Eye (tissue), 1 donor: ENCODE data around the gene RNASE11.
"Not testable (repeated sequence)": the region's sequence is repeated elsewhere in the genome, so short reads cannot be mapped to it uniquely, and the experiment has no call there.

Experiments used
- DNase-seq: peaks from one replicate; pipeline ENCODE4 v3.0.0-alpha.2; 2015

The RNASE11 gene

GRCh38 chr14:20578325-20578724 is 9.5 kb downstream of the RNASE11 start:
- no peak for DNase-seq

DNA sequence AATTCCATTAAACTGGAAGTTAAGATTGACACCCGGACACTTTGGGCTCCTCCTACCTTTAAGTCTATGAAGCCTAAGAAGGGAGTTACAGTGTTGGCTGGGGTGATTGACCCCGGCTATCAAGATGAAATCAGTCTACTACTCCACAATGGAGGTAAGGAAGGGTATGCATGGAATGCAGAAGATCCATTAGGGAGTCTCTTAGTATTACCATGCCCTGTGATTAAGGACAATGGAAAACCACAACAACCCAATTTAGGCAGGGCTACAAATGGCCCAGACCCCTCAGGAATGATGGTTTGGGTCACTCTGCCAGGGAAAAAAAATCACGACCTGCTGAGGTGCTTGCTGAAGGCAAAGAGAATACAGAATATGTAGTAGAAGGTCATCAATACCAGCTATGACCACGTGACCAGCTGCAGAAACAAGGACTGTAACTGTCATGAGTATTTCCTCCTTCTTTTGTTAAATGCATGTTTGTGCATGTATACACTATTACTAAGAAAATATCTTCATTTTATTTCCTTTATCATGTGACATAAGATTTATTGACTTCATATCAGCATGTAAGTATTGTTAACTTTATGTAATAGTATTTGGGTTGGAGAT is 15.3 kb downstream of the RNASE11 start:
- DNase-seq: not testable (repeated sequence)

- DNase-seq: not testable (repeated sequence)
These were observed 17.1 kb downstream of the RNASE11 start for GRCh38 chr14:20570720-20571119.

DNA sequence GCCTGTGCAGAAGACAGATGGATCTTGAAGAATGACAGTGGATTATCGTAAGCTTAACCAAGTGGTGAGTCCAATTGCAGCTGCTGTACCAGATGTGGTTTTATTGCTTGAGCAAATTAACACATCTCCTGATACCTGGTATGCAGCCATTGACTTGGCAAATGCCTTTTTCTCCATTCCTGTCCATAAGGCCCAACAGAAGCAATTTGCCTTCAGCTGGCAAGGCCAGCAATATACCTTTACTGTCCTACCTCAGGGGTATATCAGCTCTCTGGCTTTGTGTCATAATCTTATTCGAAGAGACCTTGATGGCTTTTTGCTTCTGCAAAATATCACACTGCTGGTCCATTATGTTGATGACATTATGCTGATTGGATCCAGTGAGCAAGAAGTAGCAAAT is 17.9 kb downstream of the RNASE11 start:
- not testable (repeated sequence) for DNase-seq

DNA sequence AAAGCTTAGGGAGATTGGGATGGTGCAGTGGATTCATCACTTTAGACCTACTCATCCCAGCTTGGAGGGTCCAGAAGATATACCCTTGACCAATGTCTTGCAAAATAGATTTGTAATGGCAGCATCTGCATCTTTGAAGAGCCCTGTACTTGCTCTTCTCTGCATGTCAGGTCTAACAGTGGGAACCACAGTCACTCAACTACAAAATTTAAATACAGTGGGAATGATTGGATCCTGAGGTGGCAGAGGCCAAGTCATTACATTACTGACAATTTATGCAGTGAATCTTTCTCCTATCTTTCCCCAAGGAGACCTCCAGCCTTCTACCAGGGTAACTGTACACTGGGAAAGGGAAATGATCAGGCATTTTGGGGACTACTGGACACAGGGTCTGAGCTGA is 18.7 kb downstream of the RNASE11 start:
- DNase-seq: no peak

- DNase-seq: no peak
These were observed 19.4 kb downstream of the RNASE11 start for GRCh38 chr14:20568393-20568792.

- not testable (repeated sequence) for DNase-seq
These were observed 20.6 kb downstream of the RNASE11 start for GRCh38 chr14:20567199-20567598.

GRCh38 chr14:20564501-20564997 is 23.3 kb downstream of the RNASE11 start:
- no peak for DNase-seq

DNA sequence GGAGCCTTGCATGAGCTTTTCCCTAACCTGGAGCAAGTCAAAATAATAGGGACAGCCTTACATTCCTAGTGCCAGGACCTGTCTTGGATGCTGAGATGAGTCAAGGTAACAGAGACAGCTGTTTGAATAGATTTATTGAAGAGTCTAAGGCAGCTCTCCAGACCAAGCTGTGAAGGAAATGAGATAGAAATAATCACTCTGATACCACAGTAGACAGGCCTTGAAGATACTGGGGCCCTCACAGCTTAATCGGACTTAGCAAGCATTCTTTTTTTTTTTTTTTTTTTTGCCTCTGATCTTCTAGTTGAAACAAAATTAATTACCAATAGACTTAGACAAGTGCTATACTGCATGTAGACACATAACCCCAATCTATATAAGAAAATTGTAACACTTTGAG is 23.8 kb downstream of the RNASE11 start:
- DNase-seq: no peak

DNA sequence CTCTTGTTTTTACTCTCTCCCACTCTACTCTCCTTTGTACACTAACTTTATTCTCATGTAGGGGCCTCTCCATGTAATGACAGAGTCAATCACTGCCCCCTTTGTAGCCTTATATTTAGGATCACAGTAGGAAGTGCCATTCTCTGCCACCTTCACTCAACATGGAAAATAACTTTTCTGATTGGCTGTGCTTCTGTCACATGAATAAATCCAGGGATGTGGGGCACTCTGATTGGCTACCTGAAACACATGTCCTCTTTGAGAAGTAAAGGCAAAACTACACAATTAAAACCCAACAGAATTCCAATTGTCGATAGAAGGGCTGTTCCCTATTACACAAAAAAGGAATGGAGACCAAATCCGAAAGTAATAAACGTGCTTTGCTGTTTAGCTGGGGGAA is 26.8 kb downstream of the RNASE11 start, which contains the start of gene RNASE9:
Gene RNASE9, minus strand, starts transcription at position 87 of the 400 bp plus-strand sequence.
- no peak for DNase-seq

- DNase-seq: no peak
These were observed 28.3 kb downstream of the RNASE11 start for GRCh38 chr14:20559461-20559904.

GRCh38 chr14:20557212-20557542 is 30.6 kb downstream of the RNASE11 start:
- DNase-seq: no peak

DNA sequence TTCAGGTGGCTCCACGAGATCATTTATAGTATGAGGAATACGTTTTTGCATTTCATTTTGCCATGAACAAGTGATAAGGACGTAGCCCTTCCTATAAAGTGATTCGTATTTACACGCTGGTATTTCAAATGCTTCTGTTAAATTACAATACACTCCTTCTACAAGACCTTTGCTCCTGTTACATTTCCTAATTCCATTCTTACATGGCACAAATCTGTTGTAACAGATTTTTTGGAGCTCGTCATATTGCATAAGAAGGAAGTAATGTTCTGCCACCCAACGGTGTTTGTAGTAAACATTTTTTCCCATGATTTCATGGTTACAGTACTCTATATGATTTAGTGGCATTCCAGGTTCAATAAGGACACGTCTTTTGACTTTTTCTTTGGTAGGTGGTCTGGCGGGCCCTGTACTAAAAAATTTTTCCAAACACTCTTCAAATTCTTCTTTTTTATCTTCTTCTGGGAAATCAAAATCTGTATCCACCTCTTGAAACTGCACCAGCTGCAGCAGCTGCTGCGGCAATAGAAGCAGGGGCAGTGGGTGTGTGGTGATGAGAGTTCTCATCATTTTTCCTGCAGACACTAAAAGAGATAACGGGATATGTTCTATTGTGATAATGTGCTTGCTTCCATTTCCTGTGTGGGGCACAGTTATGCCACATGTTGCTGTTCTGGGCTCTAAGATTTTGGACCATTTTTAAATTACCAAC is 31.1 kb downstream of the RNASE11 start:
- DNase-seq: no peak

GRCh38 chr14:20555845-20556244 is 32.0 kb downstream of the RNASE11 start:
- DNase-seq: no peak

DNA sequence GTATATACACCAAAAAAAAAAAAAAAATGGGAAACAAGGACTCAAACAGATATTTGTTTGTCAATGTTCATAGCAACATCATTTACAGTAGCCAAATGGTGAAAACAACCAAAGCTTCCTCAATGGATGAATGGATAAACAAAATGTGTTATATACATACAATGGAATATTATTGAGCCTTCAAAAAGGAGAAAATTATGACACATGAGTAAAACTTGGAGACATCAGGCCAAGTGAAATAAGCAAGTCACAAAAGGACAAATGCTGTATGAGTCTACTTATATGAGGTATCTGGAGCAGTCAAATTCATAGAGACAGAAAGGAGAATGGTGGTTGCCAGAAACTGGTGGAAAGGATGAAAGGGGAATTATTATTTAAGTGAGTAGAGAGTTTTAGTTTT is 34.8 kb downstream of the RNASE11 start:
- DNase-seq: no peak

DNA sequence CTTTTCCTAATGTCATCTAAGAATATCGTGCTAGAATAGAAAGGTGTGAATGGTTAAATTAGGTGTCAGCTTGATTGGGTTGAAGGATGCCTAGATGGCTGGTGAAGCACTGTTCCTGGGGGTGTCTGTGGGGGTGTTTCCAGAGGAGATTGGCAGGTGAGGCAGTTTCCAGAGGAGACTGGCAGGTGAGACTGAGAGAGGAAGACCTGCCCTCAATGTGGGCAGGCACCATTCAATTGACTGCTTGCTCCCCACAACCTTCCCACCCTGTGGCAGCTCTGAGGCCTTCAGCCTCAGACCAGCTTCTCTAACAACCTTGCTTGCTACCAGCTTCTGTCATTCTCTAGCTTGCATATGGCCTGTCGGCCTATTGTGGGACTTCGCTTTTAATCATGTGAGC is 36.2 kb downstream of the RNASE11 start:
- DNase-seq: no peak

DNA sequence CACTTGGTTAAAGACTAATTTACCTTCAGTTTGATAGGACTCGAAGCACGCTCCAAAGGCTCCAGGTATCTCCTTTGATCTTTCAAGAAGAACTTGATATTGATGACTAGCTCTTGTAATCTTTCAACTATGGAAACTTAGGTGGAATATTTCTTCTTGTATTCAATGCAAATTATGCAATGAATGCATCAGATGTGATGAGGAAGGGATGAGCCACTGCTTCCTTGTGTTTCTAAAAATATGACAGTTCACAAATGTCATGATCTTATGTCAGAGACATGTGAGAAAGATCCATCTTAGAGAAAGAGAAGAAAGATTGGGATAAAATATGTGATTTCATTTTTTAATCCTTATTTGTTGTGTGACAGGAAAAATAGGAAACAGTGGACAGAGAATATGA is 36.9 kb downstream of the RNASE11 start:
- DNase-seq: no peak

GRCh38 chr14:20548414-20549158 is 39.2 kb downstream of the RNASE11 start:
- no peak for DNase-seq

GRCh38 chr14:20546877-20547276 is 40.9 kb downstream of the RNASE11 start:
- no peak for DNase-seq

GRCh38 chr14:20539906-20540305 is 47.9 kb downstream of the RNASE11 start:
- no peak for DNase-seq
